A549 (cell line): ENCODE data around the gene AMOTL1. TPM values are rescaled to one million over a fixed set of nuclear protein-coding genes. Genes with fewer than 3 reads are reported as not detected.

Experiments used
- ATAC-seq, 2 experiments: fragments of 200-7000 bp in 1 of 2; fragments of >200 bp in 1 of 2; cut with Nextera tagmentation in 1 of 2; cut with Tn5 transposase in 1 of 2; 3 replicates each; pipeline versions ENCODE4 v1.8.0 to v1.9.1; 2018 to 2020; ENCODE audit warnings: mild to moderate bottlenecking in 1 of 2, moderate library complexity in 1 of 2
- CTCF ChIA-PET: fragments of 300-600 bp; sonication (Branson Sonifier 250); formaldehyde crosslinking; extraction: SDS; loops from one replicate; lab custom pipeline; 2021; ENCODE audit warnings: antibody characterized with exemption, inconsistent platforms; lab: Yijun Ruan, JAX
- POLR2A ChIA-PET: fragments of 350-600 bp; formaldehyde crosslinking; extraction: SDS; loops from one replicate; lab custom pipeline; 2021; ENCODE audit warnings: antibody characterized with exemption, inconsistent platforms; lab: Yijun Ruan, JAX
- DNase-seq, 2 experiments: peaks; one replicate each; pipeline versions ENCODE4 v3.0.0 to v3.0.0-alpha.2; 2011 to 2016; ENCODE audit warnings: low read depth in 1 of 2, low spot score in 1 of 2
- FAIRE-seq: peaks from 2 replicates; lab custom pipeline; 2011; peaks lifted over from hg19 to GRCh38; lab: Jason Lieb, UNC
- H3K27ac ChIP-seq, 2 experiments: fragments of >200 bp; sonication (Bioruptor Twin); formaldehyde crosslinking; 3 replicates each; pipeline ENCODE4 v1.5.1; 2016 to 2017
- H3K4me1 ChIP-seq: fragments of >200 bp; sonication (Bioruptor Twin); formaldehyde crosslinking; 3 replicates; pipeline ENCODE4 v1.6.1; 2016
- H3K4me2 ChIP-seq: fragments of >200 bp; sonication (Bioruptor Twin); formaldehyde crosslinking; 3 replicates; pipeline ENCODE4 v1.6.1; 2016
- H3K4me3 ChIP-seq: fragments of >200 bp; sonication (Bioruptor Twin); formaldehyde crosslinking; 3 replicates; pipeline ENCODE4 v1.5.1; 2016
- H3K9me3 ChIP-seq: fragments of >200 bp; sonication (Bioruptor Twin); formaldehyde crosslinking; 3 replicates; pipeline ENCODE4 v1.6.1; 2016
- ATOH8 ChIP-seq: fragments of 250-450 bp; sonication (Bioruptor Pico); IDR thresholded peaks from 2 replicates; pipeline ENCODE4 v1.5.0; 2020; ENCODE audit warnings: low read depth, mild to moderate bottlenecking, moderate library complexity
- BCL3 ChIP-seq: fragments of >200 bp; sonication (Bioruptor Twin); formaldehyde crosslinking; IDR thresholded peaks from 3 replicates; pipeline ENCODE4 v1.6.1; 2016
- CEBPB ChIP-seq, 2 experiments: fragments of >200 bp in 1 of 2; sonication (Bioruptor Twin) in 1 of 2; formaldehyde crosslinking in 1 of 2; IDR thresholded peaks; 2 replicates each; pipeline ENCODE4 v1.6.1; 2012 to 2016
- CHD2 ChIP-seq: fragments of 150-350 bp; IDR thresholded peaks from 2 replicates; pipeline ENCODE4 v1.6.1; 2014; ENCODE audit warnings: low read length; ENCODE audit not compliant: partially characterized antibody
- E2F6 ChIP-seq: IDR thresholded peaks from 2 replicates; pipeline ENCODE4 v1.6.1; 2012; ENCODE audit warnings: low read depth, borderline replicate concordance
- EHF ChIP-seq: fragments of 250-450 bp; sonication (Bioruptor Pico); IDR thresholded peaks from 2 replicates; pipeline ENCODE4 v1.5.0; 2020; ENCODE audit warnings: mild to moderate bottlenecking
- EP300 ChIP-seq, 2 experiments: fragments of >200 bp; sonication (Bioruptor Twin); formaldehyde crosslinking; IDR thresholded peaks; 2 replicates in 1 of 2; 3 replicates in 1 of 2; pipeline ENCODE4 v1.6.1; 2016 to 2017
- FOSB ChIP-seq: fragments of 250-450 bp; sonication (Bioruptor Pico); IDR thresholded peaks from 2 replicates; pipeline ENCODE4 v1.5.0; 2020; ENCODE audit warnings: mild to moderate bottlenecking, moderate library complexity
- FOSL2 ChIP-seq, 2 experiments: fragments of 450-650 bp in 1 of 2; fragments of >200 bp in 1 of 2; sonication (Bioruptor Twin) in 1 of 2; formaldehyde crosslinking; IDR thresholded peaks; 2 replicates each; pipeline versions ENCODE4 v1.5.0 to v1.6.1; 2016 to 2020; ENCODE audit warnings: mild to moderate bottlenecking in 1 of 2, moderate library complexity in 1 of 2
- HES2 ChIP-seq: fragments of >200 bp; sonication (Bioruptor Twin); formaldehyde crosslinking; IDR thresholded peaks from 2 replicates; pipeline ENCODE4 v1.6.1; 2016
- HMGXB4 ChIP-seq: fragments of 250-450 bp; sonication (Bioruptor Pico); IDR thresholded peaks from 2 replicates; pipeline ENCODE4 v1.5.0; 2021; ENCODE audit warnings: mild to moderate bottlenecking, moderate library complexity, borderline replicate concordance
- HOXA7 ChIP-seq: fragments of 250-450 bp; sonication (Bioruptor Pico); IDR thresholded peaks from 2 replicates; pipeline ENCODE4 v1.5.0; 2020; ENCODE audit warnings: mild to moderate bottlenecking, moderate library complexity
- HOXB13 ChIP-seq: fragments of 250-450 bp; sonication (Bioruptor Pico); IDR thresholded peaks from 2 replicates; pipeline ENCODE4 v1.5.0; 2020; ENCODE audit warnings: low read depth, mild to moderate bottlenecking, moderate library complexity
- JUN ChIP-seq, 2 experiments: fragments of >200 bp; sonication (Bioruptor Twin); formaldehyde crosslinking; IDR thresholded peaks; 2 replicates in 1 of 2; 3 replicates in 1 of 2; pipeline ENCODE4 v1.6.1; 2016 to 2017
- KDM1A ChIP-seq: fragments of 200-600 bp; sonication (generic); IDR thresholded peaks from 2 replicates; pipeline ENCODE4 v1.6.1; 2016; ENCODE audit warnings: low read depth, mild to moderate bottlenecking
- MAFK ChIP-seq: fragments of 450-650 bp; IDR thresholded peaks from 2 replicates; pipeline ENCODE4 v1.6.1; 2014; ENCODE audit not compliant: partially characterized antibody
- MYC ChIP-seq: IDR thresholded peaks from 2 replicates; pipeline ENCODE4 v1.6.1; 2012; ENCODE audit warnings: mild to moderate bottlenecking, inconsistent platforms, low read length, improper control_type of control experiment, borderline replicate concordance
- PBX3 ChIP-seq: IDR thresholded peaks from 2 replicates; pipeline ENCODE4 v1.6.1; 2012
- PHF8 ChIP-seq: fragments of 200-600 bp; sonication (generic); IDR thresholded peaks from 2 replicates; pipeline ENCODE4 v1.6.1; 2016; ENCODE audit warnings: low read depth, mild to moderate bottlenecking, antibody characterized with exemption, moderate library complexity, borderline replicate concordance
- RARB ChIP-seq: fragments of 250-450 bp; sonication (Bioruptor Pico); IDR thresholded peaks from 2 replicates; pipeline ENCODE4 v1.8.0; 2021; ENCODE audit warnings: mild to moderate bottlenecking, moderate library complexity
- REST ChIP-seq: fragments of 200-600 bp; sonication (generic); IDR thresholded peaks from 2 replicates; pipeline ENCODE4 v1.6.1; 2016; ENCODE audit warnings: antibody characterized with exemption, mild to moderate bottlenecking, moderate library complexity
- ZC3H11A ChIP-seq: fragments of 450-650 bp; IDR thresholded peaks from 2 replicates; pipeline ENCODE4 v1.6.1; 2014; ENCODE audit warnings: antibody characterized with exemption, mild to moderate bottlenecking
- ZFP36 ChIP-seq: fragments of 450-650 bp; IDR thresholded peaks from 2 replicates; pipeline ENCODE4 v1.6.1; 2014; ENCODE audit warnings: borderline replicate concordance; ENCODE audit not compliant: partially characterized antibody
- ZSCAN20 ChIP-seq: fragments of 250-450 bp; sonication (Bioruptor Pico); IDR thresholded peaks from 2 replicates; pipeline ENCODE4 v1.8.0; 2022; ENCODE audit warnings: mild to moderate bottlenecking, moderate library complexity
- WGBS: methylation state at CpG from one replicate; pipeline ENCODE4 v1.1.6; 2017; ENCODE audit errors: missing lambda C conversion rate; 5-methylcytosine and 5-hydroxymethylcytosine counted together
- polyA plus RNA-seq, 4 experiments: library from polyadenylated mRNA; depleted of rRNA in 3 of 4; stranded (reverse); fragments of >200 nt; fragmentation: RNase III in 1 of 4; extraction: RNeasy Plus Mini Kit Qiagen cat#74134 plus additional on column Dnase treatment in 1 of 4; gene quantifications; 2 replicates in 3 of 4; 3 replicates in 1 of 4; pipeline ENCODE4 v1.2.3, GENCODE V29; 2011 to 2017

The AMOTL1 gene
- polyA plus RNA-seq, 2 of the 4 experiments (the other 2 are of a cell fraction), result 3.9 to 12.2 TPM

DNA sequence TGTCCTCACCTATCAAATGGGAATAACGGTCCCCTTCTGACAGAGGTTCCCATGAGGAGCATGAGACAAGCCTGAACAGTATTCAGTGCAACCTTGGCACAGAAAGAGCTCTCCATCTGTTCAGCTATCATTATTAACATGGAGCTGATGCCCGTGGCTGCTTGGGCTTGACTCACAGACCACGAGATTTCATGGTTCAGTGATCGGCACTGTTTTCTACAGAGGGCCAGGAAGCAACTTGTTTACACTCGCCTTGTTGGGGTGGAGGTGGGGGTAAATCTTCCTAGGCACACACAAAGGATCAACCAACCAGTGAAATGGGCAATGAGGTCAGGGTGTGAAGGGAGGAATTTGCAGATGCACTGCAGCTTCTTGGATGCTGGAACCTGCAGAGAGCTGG is 117.0 kb downstream of the AMOTL1 start:
- FAIRE-seq (no peak), DNase-seq (no peak), ATAC-seq (no peak)
- H3K4me1 ChIP-seq, result peaks cover 9% of the 10 kb centered on the region
- TF ChIP-seq MAFK (no peak), CHD2 (no peak), HOXA7 (CRISPR knock-in tag) (no peak), FOSL2 (IDR thresholded peaks at IDR 0.05) (no peak), FOSL2 (CRISPR knock-in tag; IDR thresholded peaks at IDR 0.05) (no peak), CEBPB (IDR thresholded peaks at IDR 0.05) (no peak), ZSCAN20 (no peak), HES2 (no peak), KDM1A (no peak), REST (no peak), PHF8 (no peak), HOXB13 (no peak), ZC3H11A (no peak), RARB (CRISPR knock-in tag) (no peak), BCL3 (no peak), FOSB (CRISPR knock-in tag) (no peak), JUN (IDR thresholded peaks at IDR 0.05) (no peak), E2F6 (no peak), PBX3 (no peak)
- no peak overlapping the region for H3K27ac ChIP-seq
- no peak overlapping the region for H3K4me3 ChIP-seq
- ChIA-PET POLR2A (no interaction called here), CTCF (interaction anchor here (1.1 to 4.9 kb wide), 4 partner anchors 13 to 262 kb away, joined by 3 to 19 read pairs (median 10); no protein-coding TSS in a partner anchor)
- H3K9me3 ChIP-seq, result no peaks in the 10 kb centered on the region
- no peak overlapping the region for H3K4me2 ChIP-seq
- 58% methylated on average over 4 of the region's 5 CpGs for WGBS

GRCh38 chr11:94885581-94885980 is 117.4 kb downstream of the AMOTL1 start:
- Histone ChIP-seq H3K4me2 (no peak overlapping the region), H3K4me3 (no peak overlapping the region), H3K9me3 (no peaks in the 10 kb centered on the region), H3K4me1 (peaks cover 4% of the 10 kb centered on the region), H3K27ac (no peak overlapping the region)
- FAIRE-seq (no peak), DNase-seq (no peak), ATAC-seq (no peak)
- ChIA-PET POLR2A (no interaction called here), CTCF (interaction anchor here (2.7 to 4.9 kb wide), 2 partner anchors 12 to 263 kb away, joined by 10 to 19 read pairs; no protein-coding TSS in a partner anchor)
- no peak for TF ChIP-seq E2F6
- TF ChIP-seq ATOH8 (CRISPR knock-in tag), result no peak
- TF ChIP-seq HMGXB4 (CRISPR knock-in tag), result no peak
- TF ChIP-seq MYC, result no peak
- no peak for TF ChIP-seq EHF (CRISPR knock-in tag)
- no peak for TF ChIP-seq ZFP36
- no peak for TF ChIP-seq EP300 (IDR thresholded peaks at IDR 0.05)
